Left colon (tissue), 2 donors: ENCODE data around the gene TMEM117. TPM values are rescaled to one million over a fixed set of nuclear protein-coding genes. Genes with fewer than 3 reads are reported as not detected.
A peak's percentile ranks its signal among the peaks of the same experiment; 100 is the strongest.

Experiments used
- ATAC-seq: fragments of 200-7000 bp; cut with Tn5 transposase; one replicate; pipeline ENCODE4 v1.9.1; 2020; ENCODE audit warnings: mild to moderate bottlenecking, moderate library complexity
- DNase-seq, 2 donors: peaks; one replicate each; pipeline ENCODE4 v3.0.0-alpha.2; 2020
- intact Hi-C, 2 donors: fragments of 100-400 bp; cut with DNase I in 1 of 2; cut with micrococcal nuclease in 1 of 2; formaldehyde crosslinking; loops; one replicate each; pipeline versions ENCODE4 v1.11.2 to v1.14.0; 2022; cut with DNase I, micrococcal nuclease
- long read RNA-seq: library from polyadenylated mRNA; unstranded; transcript quantifications from one replicate; pipeline ENCODE4 v2.0.0, GENCODE V29; 2021
- total RNA-seq, 2 donors: library from RNA; stranded (reverse); fragmentation: NEBNext Ultra II Directional; extraction: Animal tissue kit (Norgen Biotek cat#: 25700); gene quantifications; one replicate each; pipeline ENCODE4 v1.2.1, GENCODE V29; 2021
- donor health status: DM: no; HTN: no; CAD: no.
- donor health status: DM: yes; HTN: yes; CAD: no.

TMEM117 gene
- total RNA-seq: 10 to 100 TPM; 10.5 to 11.5 TPM
- long read RNA-seq, transcript TMEM117-201 (8 exons, 2,758 nt): major isoform, 6 of 10 reads
- long read RNA-seq, partial matches to known transcripts: 1 of 10 reads
- long read RNA-seq, other reads (novel, unspliced or antisense): 3 of 10 reads

DNA sequence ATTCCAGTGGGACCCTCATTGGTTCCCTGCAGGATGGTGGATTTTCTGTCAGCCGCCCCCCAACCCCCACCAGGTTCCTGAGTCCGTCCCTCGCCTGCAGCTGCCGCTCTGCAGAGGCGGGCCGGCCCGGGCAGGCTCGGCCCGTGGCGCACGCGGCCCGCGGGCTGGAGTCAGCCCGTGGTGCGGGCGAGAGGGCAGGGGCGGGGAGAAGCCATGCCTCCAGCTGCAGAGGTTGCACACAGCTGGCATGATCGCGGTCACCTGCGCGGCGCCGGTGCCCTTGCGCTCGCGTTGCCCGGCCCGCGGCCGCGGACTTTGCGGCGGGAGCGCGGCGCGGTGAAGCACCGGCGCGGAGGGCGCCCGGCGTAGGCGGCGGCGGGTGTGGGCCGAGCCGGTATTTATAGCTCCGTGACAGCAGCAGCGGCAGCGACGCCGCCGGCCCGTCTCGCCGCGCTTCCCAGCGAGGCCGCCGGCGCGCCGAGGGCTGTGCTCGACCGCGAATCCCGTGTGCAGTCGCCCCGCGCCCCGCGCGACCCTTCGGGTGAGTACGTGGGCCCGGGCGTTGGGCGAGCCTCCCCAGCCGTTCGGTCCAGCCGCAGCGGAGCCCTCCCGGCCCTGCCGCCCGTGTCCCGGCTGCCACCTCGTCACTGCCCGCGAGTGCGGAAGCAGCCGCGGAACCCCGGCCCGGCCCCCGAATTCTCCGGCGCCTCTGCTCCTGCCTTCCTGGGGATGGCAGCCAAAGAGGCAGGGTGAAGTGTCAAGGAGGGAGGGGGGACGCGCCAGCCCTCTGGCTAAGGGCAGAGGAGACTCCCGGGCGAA is at the start of gene TMEM117:
TMEM117 (plus strand) TSS at position 426 of the 819 bp plus-strand sequence.
- ATAC-seq (peak; percentile 88), DNase-seq (peak; percentile 53 to 80)
- intact Hi-C loops: no loop called here

DNA sequence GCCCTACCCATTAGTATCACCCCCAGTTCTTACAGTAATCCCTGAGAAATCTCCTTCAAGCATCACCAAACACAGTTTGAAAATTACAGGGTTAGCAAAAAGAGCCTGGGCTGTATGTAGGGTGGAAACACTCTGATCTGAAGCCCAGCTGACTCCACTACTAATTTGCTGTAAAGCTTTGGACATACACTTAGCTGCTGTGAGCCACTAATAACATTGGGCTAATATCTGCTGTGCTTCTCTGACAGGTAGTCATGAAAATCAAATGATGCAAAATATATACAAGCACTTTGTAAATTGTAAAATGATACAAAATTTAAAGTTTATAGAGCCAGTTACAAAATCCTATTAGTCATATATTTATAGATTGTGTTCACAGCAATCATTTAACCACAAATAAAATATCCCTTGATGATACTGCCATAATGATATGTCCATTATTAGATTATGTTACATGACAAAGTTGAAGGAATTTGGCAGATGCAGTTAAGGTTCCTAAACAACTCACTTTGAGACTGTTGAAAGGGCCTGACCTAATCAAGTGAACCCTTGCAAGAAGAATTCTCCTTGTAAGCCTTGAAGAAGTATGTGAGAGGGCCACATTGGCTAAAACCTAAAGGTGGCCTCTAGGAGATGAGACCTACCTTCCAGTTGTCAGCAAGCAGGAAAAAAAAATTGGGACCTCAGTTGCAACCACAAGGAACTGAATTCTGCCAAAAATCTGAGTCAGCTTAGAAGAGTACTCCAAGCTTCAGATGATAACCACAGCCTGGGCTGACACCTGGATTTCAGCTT is 48.8 kb upstream of the TMEM117 start:
- ATAC-seq (no peak), DNase-seq (no peak)
- intact Hi-C loops: no loop called here

DNA sequence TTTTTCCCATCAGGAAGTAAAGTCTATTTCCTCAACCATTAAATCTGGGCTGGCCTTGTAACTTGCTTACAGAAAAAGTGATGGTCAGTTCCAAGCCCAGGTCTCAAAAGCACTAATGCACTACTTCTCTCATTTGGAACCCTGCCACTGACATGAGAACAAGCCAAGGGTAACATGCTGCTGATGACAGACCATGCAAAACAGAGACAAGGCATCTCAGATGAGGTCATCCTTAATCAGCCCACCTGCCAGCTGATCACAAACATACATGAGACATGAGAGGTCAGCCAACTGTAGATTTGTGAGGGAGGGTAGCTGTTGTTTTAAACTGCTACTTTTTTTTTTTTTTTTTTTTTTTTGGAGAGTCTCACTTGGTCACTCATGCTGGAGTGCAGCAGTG is 45.9 kb upstream of the TMEM117 start:
- intact Hi-C loops: no loop called here
- no peak for DNase-seq
- ATAC-seq: no peak

DNA sequence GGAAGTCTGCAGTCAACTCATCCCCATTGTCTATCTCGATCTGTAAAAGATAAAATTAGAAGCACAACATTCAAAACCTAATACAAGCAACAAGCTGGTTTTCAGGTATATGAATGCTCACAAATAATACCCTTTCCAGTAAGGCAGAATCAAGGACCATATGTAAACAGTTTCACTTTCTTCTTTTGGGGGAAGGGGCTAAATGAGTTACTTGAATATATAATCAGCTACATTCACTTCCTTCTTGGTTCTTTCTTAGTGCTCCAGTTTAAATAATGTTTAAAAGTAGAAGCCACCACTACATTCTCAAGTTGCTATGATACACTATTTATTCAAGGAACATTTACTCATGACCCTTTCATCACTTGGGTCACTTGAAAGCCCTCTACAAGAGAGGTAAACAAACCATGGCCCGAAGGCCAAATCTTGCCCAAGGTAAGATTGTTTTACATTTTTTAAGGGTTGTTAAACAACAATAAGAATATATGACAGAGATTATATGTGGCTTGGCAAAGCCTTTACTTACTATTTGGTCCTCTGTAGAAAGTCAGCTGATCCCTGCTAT is 40.1 kb upstream of the TMEM117 start:
- ATAC-seq: no peak
- no peak for DNase-seq
- intact Hi-C loops: no loop called here

DNA sequence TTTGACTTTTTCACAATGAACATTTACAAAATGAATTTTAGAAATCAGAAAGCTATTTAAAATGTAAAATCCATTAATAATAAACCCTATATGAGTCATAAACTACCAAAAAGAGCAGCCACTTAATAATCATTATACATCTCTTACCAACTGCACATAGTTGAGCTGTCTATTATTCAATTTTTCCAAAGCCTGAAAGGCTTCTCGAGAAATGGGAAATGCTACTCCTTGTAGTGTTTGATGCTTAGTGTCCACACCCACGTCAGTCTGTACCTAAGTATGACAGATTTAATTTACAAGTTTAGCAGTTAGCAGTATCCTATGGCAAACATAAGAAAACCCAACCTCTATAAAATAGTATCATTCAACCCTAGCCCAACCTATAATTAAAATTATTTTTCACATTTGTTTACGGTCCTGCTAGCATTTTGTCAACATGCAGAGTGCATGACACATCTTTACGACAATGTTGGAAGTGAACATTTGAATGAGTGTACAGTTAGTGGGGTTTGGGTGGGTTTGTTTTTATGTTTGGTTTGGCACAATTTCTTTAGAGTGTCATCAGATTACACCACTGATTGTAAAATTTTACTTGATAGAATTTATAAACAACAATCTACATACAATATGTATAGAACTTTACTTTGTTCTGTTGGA is 38.2 kb upstream of the TMEM117 start:
- ATAC-seq (no peak), DNase-seq (no peak)
- intact Hi-C loops: no loop called here

DNA sequence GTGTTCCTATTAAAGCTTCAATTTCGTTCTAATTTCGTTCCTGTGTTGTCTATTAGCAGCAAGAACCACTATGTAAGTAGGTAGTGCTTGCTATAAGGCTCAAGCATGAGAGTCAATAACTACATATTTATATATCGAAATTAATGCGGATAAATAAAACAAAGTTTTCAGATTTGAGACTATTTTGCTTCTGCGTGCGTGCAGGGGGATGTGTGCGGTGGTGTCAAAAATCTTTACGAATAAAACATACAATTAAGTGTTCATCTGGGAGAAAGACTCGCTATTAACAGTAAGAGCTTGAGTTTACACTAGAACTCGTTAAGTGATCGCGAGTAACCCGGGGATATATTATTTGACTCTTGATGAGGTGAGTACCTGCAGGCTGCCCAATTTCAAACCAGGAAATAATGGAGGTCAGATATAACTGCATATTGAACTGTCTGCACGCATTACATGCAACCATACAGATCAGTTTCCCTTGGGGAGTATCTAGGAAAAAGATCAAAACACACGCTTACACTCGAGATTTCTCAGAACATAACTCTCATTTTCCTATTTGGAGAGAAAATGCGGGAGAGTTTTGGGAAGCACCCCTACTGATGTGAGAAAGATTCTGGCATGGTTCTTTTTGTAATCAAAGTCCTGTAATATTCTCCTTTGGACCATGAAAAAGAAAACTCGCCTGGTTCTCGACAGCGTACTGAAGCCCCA is 30.6 kb upstream of the TMEM117 start:
- ATAC-seq: peak; percentile 41
- intact Hi-C loops: loop anchor here in 1 of 2 donors (10.0 kb wide), 1 partner anchor 51 kb away; the partner anchor contains the start of genes IRAK4 and PUS7L
- no peak for DNase-seq

DNA sequence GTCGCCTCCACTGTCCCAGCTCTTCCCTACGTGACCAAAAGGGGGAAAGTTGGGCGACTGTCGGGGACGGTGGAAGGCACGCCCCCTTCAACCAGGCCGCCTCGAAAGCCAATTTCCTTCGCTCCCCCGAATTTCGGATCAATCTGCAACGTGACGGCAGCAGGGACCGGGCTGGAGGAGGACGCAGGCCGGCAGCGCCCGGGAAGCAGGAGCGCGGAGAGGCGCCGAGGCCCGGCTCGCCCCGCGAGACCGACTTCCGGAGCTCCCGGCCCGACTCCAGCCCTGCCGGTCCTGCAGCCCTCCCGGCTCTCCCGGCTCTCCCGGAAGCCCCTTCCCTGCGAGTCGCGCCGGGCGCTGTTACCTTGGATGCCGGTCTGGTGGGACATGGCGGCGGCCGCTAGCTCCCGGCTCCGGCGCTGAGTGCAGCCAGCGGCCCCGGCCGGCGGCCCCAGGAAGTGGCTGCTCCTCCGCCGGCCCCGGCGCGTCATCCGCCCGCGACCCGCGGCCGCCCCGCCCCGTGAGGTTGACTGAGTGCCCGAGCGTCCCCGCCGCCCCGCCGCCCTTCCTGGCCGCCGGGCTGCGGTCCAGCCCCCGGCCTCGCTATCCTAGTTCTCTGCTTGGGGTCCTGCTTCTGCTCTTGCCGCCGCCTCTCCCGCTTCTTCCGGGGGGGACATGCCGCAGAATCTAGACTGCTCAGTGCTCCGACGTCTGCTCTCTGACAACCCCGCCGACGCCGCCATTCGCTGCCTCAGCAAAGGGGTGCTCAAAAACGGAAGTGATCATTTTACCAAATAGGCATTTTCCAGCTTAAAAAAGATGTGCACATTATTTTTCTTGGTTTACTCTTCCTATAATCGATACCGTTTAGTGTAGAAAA is 29.8 kb upstream of the TMEM117 start, which contains the start of gene TWF1:
TWF1 (minus strand) TSS at position 458 of the 877 bp plus-strand sequence; CDS start at position 386, 72 bp downstream.
- intact Hi-C loops: loop anchor here in 1 of 2 donors (10.0 kb wide), 1 partner anchor 51 kb away; the partner anchor contains the start of genes IRAK4 and PUS7L
- ATAC-seq (peak; percentile 99), DNase-seq (peak; percentile 79 to 90)

DNA sequence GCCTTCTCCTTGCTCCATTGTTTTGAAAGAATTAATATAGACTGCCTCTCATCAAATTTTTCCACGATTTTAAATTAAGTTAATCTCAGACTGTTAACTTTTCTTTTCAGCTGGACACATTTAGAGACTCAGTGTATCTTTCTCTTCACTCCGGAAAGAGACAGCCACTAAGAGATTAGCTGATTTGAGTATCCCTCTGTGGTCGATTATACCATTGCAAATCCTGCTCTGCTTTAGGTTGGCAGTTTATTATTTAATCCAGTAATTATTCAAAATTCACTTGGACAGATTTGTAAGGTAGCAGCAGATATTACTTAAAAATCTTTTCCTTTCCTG is 29.2 kb upstream of the TMEM117 start:
- no peak for DNase-seq
- ATAC-seq: no peak
- intact Hi-C loops: loop anchor here in 1 of 2 donors (10.0 kb wide), 1 partner anchor 52 kb away; the partner anchor contains the start of genes IRAK4 and PUS7L

DNA sequence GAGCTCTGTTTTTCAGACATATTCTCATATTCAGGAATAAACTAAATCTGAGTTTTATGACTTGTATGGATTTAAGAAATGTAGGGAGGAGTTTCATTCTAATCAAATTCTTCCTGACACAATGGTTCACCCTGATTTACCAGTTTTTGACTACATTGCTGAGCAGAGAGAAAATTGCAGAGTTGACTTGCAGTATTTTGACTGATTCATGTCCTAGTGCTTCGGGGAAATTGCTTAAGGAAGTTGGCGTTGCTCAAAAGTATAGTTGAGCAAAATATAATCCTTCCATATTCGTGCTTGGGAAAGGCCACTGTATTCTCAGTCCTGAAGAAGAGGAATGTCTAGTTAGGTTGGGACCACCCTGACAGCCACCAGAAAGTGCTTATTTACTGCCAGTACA is 28.5 kb upstream of the TMEM117 start:
- no peak for DNase-seq
- ATAC-seq: no peak
- intact Hi-C loops: loop anchor here in 1 of 2 donors (10.0 kb wide), 1 partner anchor 53 kb away; the partner anchor contains the start of genes IRAK4 and PUS7L

DNA sequence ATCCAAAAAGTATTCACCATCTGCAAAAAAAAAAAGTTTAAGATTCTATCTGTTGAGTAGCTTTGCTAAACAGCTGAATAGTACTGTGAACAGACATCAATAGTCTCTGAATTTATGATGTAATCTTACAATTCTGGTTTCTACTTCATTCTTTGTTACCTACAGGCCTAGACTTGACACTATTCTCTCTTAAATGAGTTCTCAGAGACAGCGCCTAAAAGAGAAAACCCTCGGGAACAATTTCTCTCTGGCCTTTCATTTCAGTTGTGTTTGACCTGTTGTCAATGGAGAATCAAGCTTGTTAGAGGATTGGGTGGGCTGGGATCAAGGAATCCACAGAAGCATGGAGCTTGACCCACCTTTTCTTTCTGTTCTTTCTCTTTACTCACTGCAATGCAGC is 23.8 kb upstream of the TMEM117 start:
- intact Hi-C loops: no loop called here
- DNase-seq (no peak), ATAC-seq (no peak)

DNA sequence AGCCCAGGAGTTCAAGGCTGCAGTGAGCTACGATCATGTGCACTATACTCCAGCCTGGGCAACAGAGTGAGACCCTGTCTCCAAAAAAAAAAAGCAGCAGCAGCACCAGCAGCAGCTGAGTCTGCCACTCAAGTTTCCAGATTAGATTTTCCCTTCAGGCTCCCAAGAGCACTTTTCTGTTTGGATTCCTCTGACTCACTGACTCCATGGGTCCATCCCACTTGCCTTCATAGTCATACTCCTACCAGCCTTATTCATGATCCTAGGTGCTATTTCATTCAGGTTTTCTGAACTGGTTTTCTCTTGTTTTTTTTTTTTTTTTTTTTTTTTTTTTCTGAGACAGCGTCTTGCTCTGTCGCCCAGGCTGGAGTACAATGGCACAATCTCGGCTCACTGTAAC is 23.0 kb upstream of the TMEM117 start:
- DNase-seq (no peak), ATAC-seq (no peak)
- intact Hi-C loops: no loop called here

DNA sequence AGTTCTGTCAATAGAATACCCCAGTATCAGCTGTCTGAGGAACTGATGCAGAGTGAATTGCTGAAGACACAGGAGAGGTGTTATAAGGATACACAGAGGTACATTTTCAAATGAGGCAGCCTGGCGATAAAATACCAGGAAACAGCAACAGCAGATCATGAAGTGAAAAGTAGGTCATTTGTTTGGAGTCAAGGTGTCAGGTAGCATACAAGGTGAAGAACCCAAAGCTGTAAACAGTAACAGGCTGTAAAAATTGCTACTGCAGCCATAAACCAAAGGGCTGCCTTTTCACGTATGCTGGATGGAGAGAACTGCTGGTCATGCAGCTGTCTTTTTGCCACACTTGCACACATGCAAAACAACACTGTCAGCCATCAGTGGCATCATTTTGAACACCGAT is 20.5 kb upstream of the TMEM117 start:
- intact Hi-C loops: no loop called here
- ATAC-seq (peak; percentile 99), DNase-seq (peak in 1 of 2 donors; percentile 6)

DNA sequence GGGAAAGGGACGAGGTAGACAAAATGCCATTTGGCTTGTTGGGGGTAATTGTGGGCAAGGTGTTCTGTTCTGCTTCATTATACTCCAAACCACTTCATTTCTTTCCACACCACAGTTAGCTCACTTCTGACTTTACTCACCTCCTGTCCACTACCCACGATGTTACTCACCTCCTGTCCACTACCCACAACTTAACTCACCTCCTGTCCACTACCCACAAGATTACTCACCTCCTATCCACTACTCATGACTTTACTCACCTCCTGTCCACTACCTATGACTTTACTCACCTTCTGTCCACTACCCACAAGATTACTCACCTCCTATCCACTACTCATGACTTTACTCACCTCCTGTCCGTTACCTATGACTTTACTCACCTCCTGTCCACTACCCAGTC is 19.7 kb upstream of the TMEM117 start:
- intact Hi-C loops: no loop called here

DNA sequence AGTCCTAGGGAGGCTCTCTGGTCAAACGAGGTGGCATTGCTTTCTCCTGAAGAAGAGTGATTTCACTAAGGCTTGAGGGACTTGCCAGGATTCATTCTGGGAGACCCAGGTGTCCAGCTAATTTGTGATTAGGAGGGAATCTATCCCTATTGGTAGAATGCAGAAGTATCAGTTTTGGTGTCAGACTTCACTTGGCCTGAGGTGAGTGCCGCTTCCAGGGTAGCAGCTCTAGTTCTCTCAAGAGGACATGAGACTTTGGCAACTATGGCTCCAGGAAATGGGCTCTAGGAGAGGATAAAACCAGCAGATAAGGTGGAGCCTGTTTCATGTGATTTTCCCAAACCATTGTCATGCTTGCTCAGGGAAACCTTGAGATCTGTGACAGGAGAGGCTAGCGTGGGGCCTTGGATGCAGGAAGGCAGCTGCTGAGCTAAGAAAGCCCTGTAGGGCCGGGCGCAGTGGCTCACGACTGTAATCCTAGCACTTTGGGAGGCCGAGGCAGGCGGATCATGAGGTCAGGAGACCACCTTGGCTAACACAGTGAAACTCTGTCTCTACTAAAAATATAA is 11.6 kb upstream of the TMEM117 start:
- ATAC-seq (no peak), DNase-seq (no peak)
- intact Hi-C loops: no loop called here

More for the DNA sequence above, 19.7 kb upstream of the TMEM117 start:
- DNase-seq (no peak), ATAC-seq (no peak)

DNA sequence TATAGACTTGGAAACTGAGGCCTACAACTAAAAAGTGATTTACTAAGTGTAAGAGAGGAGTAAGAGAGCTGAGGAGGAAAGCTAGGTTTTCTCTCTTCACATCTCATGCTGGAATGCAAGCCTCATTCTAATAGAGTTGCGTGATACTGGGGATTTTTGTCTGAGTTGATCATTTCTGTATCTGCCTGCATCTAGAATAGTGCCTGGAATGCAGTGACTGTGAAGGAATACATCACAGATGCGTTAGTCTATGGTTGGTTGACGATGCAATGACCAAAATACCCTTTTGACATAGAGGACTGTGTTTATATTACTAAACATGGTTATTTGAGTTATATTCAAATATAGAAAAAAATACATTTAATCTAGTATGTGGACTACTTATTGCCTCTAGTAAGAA is 9.2 kb upstream of the TMEM117 start:
- DNase-seq: no peak
- intact Hi-C loops: no loop called here
- no peak for ATAC-seq

DNA sequence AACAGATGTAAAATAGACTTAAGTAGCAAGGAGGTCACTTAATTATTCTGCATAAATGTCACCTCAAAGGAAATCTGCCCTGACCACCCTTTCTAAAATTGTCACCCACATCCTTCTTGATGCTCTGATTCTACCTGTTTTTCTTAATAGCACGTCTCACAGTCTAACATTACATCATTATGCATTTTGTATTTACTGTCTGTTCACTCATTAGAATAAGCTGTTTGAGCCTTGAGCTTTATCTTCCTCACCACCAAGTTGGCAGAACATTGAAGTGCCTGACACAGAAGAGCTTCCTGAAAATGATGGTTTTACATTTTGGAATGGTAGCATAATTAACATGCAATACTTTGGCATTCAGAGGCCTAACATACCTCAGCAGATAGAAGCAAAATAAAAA is 8.8 kb upstream of the TMEM117 start:
- DNase-seq (no peak), ATAC-seq (no peak)
- intact Hi-C loops: no loop called here
